ENCODE measurements around the gene NTRK3. TPM values are rescaled to one million over a fixed set of nuclear protein-coding genes. Genes with fewer than 3 reads are reported as not detected.

The NTRK3 gene
- total and polyA plus RNA-seq, 2 donors (not counting 3 experiments of a cell fraction or from before 2014, with no cell fraction given), result not detected

- Histone ChIP-seq H3K9ac (replicated peaks; ENCODE audit: extremely low read depth, insufficient read depth, low read length) (no peak overlapping the region), H3K9me3 (replicated peaks; ENCODE audit: control insufficient read depth, insufficient read depth, low read length) (no peaks in the 10 kb centered on the region), H3K27ac (ENCODE audit: insufficient read depth, low read depth, low read length) (no peak overlapping the region), H4K20me1 (replicated peaks; ENCODE audit: control insufficient read depth, extremely low read depth, insufficient read depth, low read length) (no peaks in the 10 kb centered on the region), H3K9me1 (replicated peaks; ENCODE audit: control insufficient read depth, extremely low read depth, insufficient read depth, low read length) (no peaks in the 10 kb centered on the region), H2AFZ (ENCODE audit: low read depth, low read length) (no peak overlapping the region), H3K4me2 (ENCODE audit: insufficient read depth, low read length) (no peak overlapping the region), H3K4me1 (ENCODE audit: control insufficient read depth, extremely low read depth, insufficient read depth, low read length) (no peaks in the 10 kb centered on the region), H3K36me3 (ENCODE audit: control insufficient read depth in 2 of 2, extremely low read depth in 1 of 2, insufficient read depth in 2 of 2, low read length in 2 of 2) (no peaks in the 10 kb centered on the region), H3K79me2 (ENCODE audit: control insufficient read depth, insufficient read depth, low read length) (no peaks in the 10 kb centered on the region), H3K27me3 (ENCODE audit: control insufficient read depth in 2 of 2, insufficient read depth in 2 of 2, low read length in 2 of 2) (no peaks in the 10 kb centered on the region), H3K4me3 (replicated peaks in 1 of 3; ENCODE audit: insufficient read depth in 1 of 3, low read depth in 1 of 3, low read length in 3 of 3) (no peak overlapping the region)
- ChIA-PET CTCF (no interaction called here), POLR2A (no interaction called here)
- FAIRE-seq (no peak), DNase-seq (ENCODE audit: low read depth, low spot score) (no peak)
- TF ChIP-seq FOS (IDR thresholded peaks at IDR 0.05; ENCODE audit: borderline replicate concordance, insufficient read depth, low read length) (no peak), POLR2A (IDR thresholded peaks at IDR 0.05; ENCODE audit: low read depth, low read length) (no peak), JUN (IDR thresholded peaks at IDR 0.05; ENCODE audit: borderline replicate concordance, insufficient read depth, insufficient read length, low read depth) (no peak), GATA2 (IDR thresholded peaks at IDR 0.05; ENCODE audit: insufficient read depth, insufficient read length, low read depth, low read length) (no peak), MAX (IDR thresholded peaks at IDR 0.05; ENCODE audit: insufficient read depth, insufficient read length) (no peak), CTCF (IDR thresholded peaks at IDR 0.05; ENCODE audit: extremely low read depth in 1 of 2, insufficient read depth in 1 of 2, low read depth in 1 of 2, low read length in 2 of 2) (no peak), MYC (IDR thresholded peaks at IDR 0.05; ENCODE audit: low read depth, low read length) (no peak), POLR2AphosphoS5 (IDR thresholded peaks at IDR 0.05; ENCODE audit: insufficient read depth, low read depth, low read length) (no peak), EZH2 (IDR thresholded peaks at IDR 0.05; ENCODE audit: borderline replicate concordance, low read depth, low read length, severe bottlenecking) (no peak)
- dilution Hi-C loops (cut with MboI; ENCODE audit: extremely low pct_ligation_motif_present, low sequenced_read_pairs) (no loop called here), intact Hi-C loops (cut with micrococcal nuclease) (no loop called here)
- BruUV-seq (replicated peaks), result no TSS peak
These were observed 43.5 kb upstream of the NTRK3 start for GRCh38 chr15:88300089-88300488.

Data from endothelial cell of umbilical vein (primary cell).